K562 (cell line): ENCODE measurements around the gene NLE1. TPM values are rescaled to one million over a fixed set of nuclear protein-coding genes. Genes with fewer than 3 reads are reported as not detected.
"Not testable (repeated sequence)": the region's sequence is repeated elsewhere in the genome, so short reads cannot be mapped to it uniquely, and the experiment has no call there.

ENCODE experiments used
- ATAC-seq: fragments of 200-7000 bp; cut with Tn5 transposase; 3 replicates; pipeline ENCODE4 v1.9.1; 2020; ENCODE audit warnings: moderate library complexity
- BruUV-seq: library from RNA; stranded (reverse); fragments of 400-500 nt; replicated peaks from 2 replicates; lab custom pipeline; 2021; lab: Mats Ljungman, UMichigan
- CTCF ChIA-PET: fragments of 300-600 bp; formaldehyde crosslinking; extraction: SDS; loops from one replicate; lab custom pipeline; 2021; ENCODE audit warnings: low intra/inter-chr PET ratio; lab: Yijun Ruan, JAX
- POLR2A ChIA-PET: fragments of 300-600, 350-650 bp; sonication (Branson Sonifier 250); formaldehyde crosslinking; extraction: SDS; loops from one replicate; lab custom pipeline; 2021; ENCODE audit warnings: antibody characterized with exemption, inconsistent platforms; lab: Yijun Ruan, JAX
- DNase-seq, 4 experiments: peaks; one replicate each; pipeline versions ENCODE4 v3.0.0 to v3.0.0-alpha.2; 2011 to 2018; ENCODE audit warnings: low spot score in 3 of 4, mixed read lengths in 3 of 4; ENCODE audit errors: extremely low read depth in 1 of 4
- FAIRE-seq: peaks from 2 replicates; lab custom pipeline; 2011; peaks lifted over from hg19 to GRCh38; lab: Jason Lieb, UNC
- H2AFZ ChIP-seq: 2 replicates; pipeline ENCODE4 v1.6.0; 2011; ENCODE audit warnings: low read depth, low read length, control low read depth, inconsistent platforms
- H3K27ac ChIP-seq: fragments of 200-600 bp; 3 replicates; pipeline ENCODE4 v1.8.0; 2011; ENCODE audit warnings: low read depth, mild to moderate bottlenecking, control low read depth, inconsistent platforms, low read length, moderate library complexity, mixed read lengths; ENCODE audit errors: extremely low read depth
- H3K27me3 ChIP-seq, 2 experiments: fragments of 300-600 bp in 1 of 2; 2 replicates in 1 of 2; 3 replicates in 1 of 2; pipeline versions ENCODE4 v1.6.0 to v1.8.0; 2011; ENCODE audit warnings: inconsistent platforms in 2 of 2, low read length in 2 of 2, mild to moderate bottlenecking in 1 of 2, mixed read lengths in 1 of 2, moderate library complexity in 1 of 2; ENCODE audit not compliant: control insufficient read depth in 2 of 2, insufficient read depth in 2 of 2
- H3K36me3 ChIP-seq: fragments of 300-600 bp; 3 replicates; pipeline ENCODE4 v1.8.0; 2011; ENCODE audit warnings: mild to moderate bottlenecking, low read length, inconsistent platforms; ENCODE audit not compliant: control insufficient read depth, insufficient read depth
- H3K4me1 ChIP-seq, 2 experiments: fragments of 200-600 bp in 1 of 2; replicated peaks in 1 of 2; 2 replicates in 1 of 2; 3 replicates in 1 of 2; pipeline versions ENCODE4 v1.5.1 to v1.8.0; 2011; ENCODE audit warnings: inconsistent platforms in 2 of 2, low read length in 2 of 2, mild to moderate bottlenecking in 1 of 2, mixed read lengths in 1 of 2, moderate library complexity in 1 of 2; ENCODE audit not compliant: control insufficient read depth in 2 of 2, insufficient read depth in 2 of 2
- H3K4me2 ChIP-seq: 2 replicates; pipeline ENCODE4 v1.6.1; 2011; ENCODE audit warnings: low read length, control low read depth, inconsistent platforms, mixed read lengths; ENCODE audit not compliant: insufficient read depth
- H3K4me3 ChIP-seq: fragments of 200-600 bp; sonication (generic), shearing (Covaris generic); 2 replicates; pipeline ENCODE4 v1.5.1; 2016; ENCODE audit warnings: control low read depth, inconsistent platforms
- H3K79me2 ChIP-seq: fragments of 200-600 bp; 3 replicates; pipeline ENCODE4 v1.8.0; 2011; ENCODE audit warnings: low read length, inconsistent platforms; ENCODE audit not compliant: control insufficient read depth, insufficient read depth
- H3K9ac ChIP-seq, 2 experiments: 2 replicates each; pipeline versions ENCODE4 v1.6.0 to v1.6.1; 2011; ENCODE audit warnings: low read depth in 2 of 2, low read length in 2 of 2, control low read depth in 1 of 2, inconsistent platforms in 1 of 2, mild to moderate bottlenecking in 1 of 2, mixed read lengths in 1 of 2; ENCODE audit not compliant: insufficient read depth in 1 of 2
- H3K9me1 ChIP-seq: one replicate; pipeline ENCODE4 v1.6.0; 2011; ENCODE audit warnings: inconsistent platforms, mild to moderate bottlenecking, low read length, moderate library complexity; ENCODE audit not compliant: control insufficient read depth, insufficient read depth
- H3K9me3 ChIP-seq: replicated peaks from 2 replicates; pipeline ENCODE4 v1.5.1; 2011; ENCODE audit warnings: low read depth, low read length, inconsistent platforms; ENCODE audit not compliant: control insufficient read depth, insufficient read depth
- H4K20me1 ChIP-seq: replicated peaks from 2 replicates; pipeline ENCODE4 v1.6.1; 2011; ENCODE audit warnings: low read length, inconsistent platforms, mixed read lengths; ENCODE audit not compliant: control insufficient read depth, insufficient read depth
- ETS2 ChIP-seq: IDR thresholded peaks from 2 replicates; pipeline ENCODE4 v1.6.1; 2016; ENCODE audit warnings: borderline replicate concordance, missing genetic modification characterization, mild to moderate bottlenecking, moderate library complexity, missing compliant biosample characterization; ENCODE audit not compliant: poor library complexity, severe bottlenecking
- SMC3 ChIP-seq: conservative IDR thresholded peaks from 2 replicates; pipeline ENCODE4 v1.6.1; 2011; ENCODE audit warnings: low read depth, low read length, improper control_type of control experiment; ENCODE audit not compliant: insufficient read depth
- STAG1 ChIP-seq: sonication (generic); formaldehyde crosslinking; IDR thresholded peaks from 2 replicates; pipeline ENCODE4 v1.5.0; 2020; ENCODE audit warnings: missing genetic modification reagents, borderline replicate concordance
- WGBS: fragments of 100-300 bp; shearing (Covaris generic); methylation state at CpG from one replicate; pipeline ENCODE4 v1.1.6; 2016; ENCODE audit warnings: low coverage, mixed read lengths; ENCODE audit not compliant: insufficient coverage; ENCODE audit errors: missing lambda C conversion rate; 5-methylcytosine and 5-hydroxymethylcytosine counted together
- in situ Hi-C: fragments of 300-500 bp; cut with MboI; formaldehyde crosslinking; loops from 4 replicates; pipeline ENCODE4 v1.15.0; 2018; ENCODE audit warnings: inconsistent platforms, mixed read lengths
- intact Hi-C: fragments of 100-400 bp; cut with micrococcal nuclease; formaldehyde crosslinking; loops from 2 replicates; pipeline ENCODE4 v1.14.2; 2022
- polyA plus RNA-seq, 8 experiments: library from polyadenylated mRNA; depleted of rRNA in 4 of 8; stranded (reverse) in 5 of 8; unstranded in 3 of 8; fragments of >200 nt; fragmentation: Nextera tagmentation in 2 of 8; fragmentation: Illumina TruSeq in 1 of 8; extraction: Ambion mirVana in 2 of 8; extraction: Trizol in 1 of 8; gene quantifications; 2 replicates each; pipeline versions ENCODE4 v1.2.1 to v1.2.3, GENCODE V29; 2011 to 2014; ENCODE audit warnings: inconsistent platforms in 1 of 8, missing spikeins in 1 of 8
- total RNA-seq, 7 experiments: library from RNA; depleted of rRNA in 6 of 7; stranded (reverse); fragments of >200 nt in 6 of 7; fragmentation: Illumina TruSeq in 2 of 7; extraction: Trizol in 2 of 7; gene quantifications; 2 replicates each; pipeline versions ENCODE4 v1.2.1 to v1.2.3, GENCODE V29; 2011 to 2021; ENCODE audit warnings: low replicate concordance in 1 of 7

The NLE1 gene
- total and polyA plus RNA-seq, 9 of the 15 experiments (the other 6 are each of a cell fraction or from before 2014, with no cell fraction given) = 3.8 to 69.0 (median 29.4) TPM

DNA sequence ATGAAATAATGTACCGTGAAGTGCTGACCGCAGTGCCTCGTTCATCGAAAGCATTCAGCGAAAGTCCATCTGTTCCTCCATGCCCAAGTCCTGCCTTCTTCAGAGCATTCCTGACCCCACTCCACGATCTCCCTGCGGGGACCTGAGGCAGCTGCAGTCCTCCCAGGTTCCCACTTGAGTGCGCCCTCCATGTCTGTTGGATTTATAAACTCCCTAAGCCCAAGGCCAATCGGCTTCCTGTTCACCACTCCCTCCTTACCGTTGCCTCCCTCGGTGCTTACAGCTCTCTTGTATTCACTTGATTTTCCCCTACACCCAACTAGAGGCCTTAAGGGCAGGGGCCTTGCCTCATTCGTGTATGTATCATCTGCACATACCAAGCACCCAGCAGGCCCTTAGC is 25.3 kb downstream of the NLE1 start:
- H3K79me2 ChIP-seq = peaks cover 21% of the 10 kb centered on the region
- POLR2A ChIA-PET = no interaction called here
- no peak overlapping the region for H2AFZ ChIP-seq
- BruUV-seq = no TSS peak
- no peak overlapping the region; the same call in 2 of the 3 replicates for H3K27ac ChIP-seq
- in situ Hi-C loops (loop anchor here (10.0 kb wide), 1 partner anchor 582 kb away; no protein-coding TSS in a partner anchor), intact Hi-C loops (loop anchor here (5.0 kb wide), 1 partner anchor 575 kb away; no protein-coding TSS in a partner anchor)
- H3K9me1 ChIP-seq = no peaks in the 10 kb centered on the region
- H4K20me1 ChIP-seq = no peaks in the 10 kb centered on the region
- no peak overlapping the region for H3K4me2 ChIP-seq
- no peak overlapping the region for H3K9ac ChIP-seq
- H3K27me3 ChIP-seq = peaks cover 0 to 7% of the 10 kb centered on the region in 2 experiments; a peak in 1 of 5 replicates
- no peaks in the 10 kb centered on the region for H3K9me3 ChIP-seq
- WGBS = 88% methylated on average over 12 of the region's 12 CpGs
- CTCF ChIA-PET = interaction anchor here (1.2 kb wide), 1 partner anchor 119 kb away, joined by 3 read pairs; no protein-coding TSS in a partner anchor
- H3K4me1 ChIP-seq = peaks cover 12 to 20% of the 10 kb centered on the region in 2 experiments; a peak in 4 of 5 replicates
- TF ChIP-seq STAG1 (CRISPR knock-in tag) = no peak
- no peak for TF ChIP-seq ETS2 (tag)
- no peak for TF ChIP-seq SMC3
- no peak for DNase-seq
- H3K36me3 ChIP-seq = peaks cover 22% of the 10 kb centered on the region; the same call in 2 of the 3 replicates
- no peak overlapping the region for H3K4me3 ChIP-seq
- ATAC-seq = no peak
- FAIRE-seq = no peak

GRCh38 chr17:35110791-35111190 is 31.3 kb downstream of the NLE1 start:
- ATAC-seq, H3K4me1 ChIP-seq, H3K27me3 ChIP-seq, intact Hi-C loops, H3K27ac ChIP-seq, H3K9me1 ChIP-seq, H3K9me3 ChIP-seq, BruUV-seq, H3K4me3 ChIP-seq, H3K4me2 ChIP-seq, H4K20me1 ChIP-seq, H3K79me2 ChIP-seq, H3K9ac ChIP-seq, H2AFZ ChIP-seq, FAIRE-seq, DNase-seq, CTCF ChIA-PET: not testable (repeated sequence)
- WGBS = 98% methylated on average over 12 of the region's 17 CpGs
- in situ Hi-C loops = loop anchor here (10.0 kb wide), 1 partner anchor 576 kb away; no protein-coding TSS in a partner anchor
- H3K36me3 ChIP-seq = peaks cover 21% of the 10 kb centered on the region; the same call in 2 of the 3 replicates
- POLR2A ChIA-PET = interaction anchor here (0.7 kb wide), 1 partner anchor 16 kb away, joined by 3 read pairs; no protein-coding TSS in a partner anchor
